Hepatocyte (in vitro differentiated cells): ENCODE results near the gene MBL2.

ENCODE experiments used
- CTCF ChIP-seq: fragments of 200-600 bp; sonication (generic); IDR thresholded peaks from 2 replicates; pipeline ENCODE4 v1.5.1; 2016; ENCODE audit warnings: antibody characterized with exemption, mild to moderate bottlenecking; ENCODE audit not compliant: poor library complexity
- EZH2 ChIP-seq: fragments of 200-600 bp; sonication (generic); IDR thresholded peaks from 2 replicates; pipeline ENCODE4 v1.6.1; 2016; ENCODE audit warnings: antibody characterized with exemption, mild to moderate bottlenecking, borderline replicate concordance
- EZH2phosphoT487 ChIP-seq: fragments of 200-600 bp; sonication (generic); IDR thresholded peaks from one replicate; pipeline ENCODE4 v1.6.1; 2018; ENCODE audit warnings: antibody characterized with exemption, mild to moderate bottlenecking, low read depth, moderate library complexity; ENCODE audit not compliant: unreplicated experiment, severe bottlenecking

DNA sequence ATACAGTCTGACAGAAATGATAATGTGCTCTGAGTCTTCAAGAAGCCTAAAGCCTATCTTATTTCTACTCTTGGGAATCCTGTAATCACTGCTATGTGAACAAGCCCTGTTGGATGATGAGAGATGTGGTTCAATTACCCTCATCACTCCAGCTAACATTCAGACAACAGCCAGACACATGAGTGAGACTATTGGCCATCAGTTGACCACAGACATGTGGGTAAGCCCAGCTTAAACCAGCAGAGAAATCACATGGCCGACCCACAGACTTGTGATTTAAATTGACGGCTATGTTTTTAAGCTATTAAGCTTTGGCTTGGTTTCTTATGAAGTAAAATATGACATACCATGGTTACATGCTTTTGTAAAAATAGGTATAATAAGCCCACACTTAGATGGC lies 2.6 kb downstream of the MBL2 start:
- TF ChIP-seq CTCF: no peak
- TF ChIP-seq EZH2: no peak
- TF ChIP-seq EZH2phosphoT487: no peak
